ENCODE data around the gene B3GNT4. TPM values are rescaled to one million over a fixed set of nuclear protein-coding genes. Genes with fewer than 3 reads are reported as not detected.

B3GNT4 gene
- 0.08 TPM in 1 of 2 replicates, not detected in the other for total RNA-seq (ENCODE audit: low replicate concordance)

DNA sequence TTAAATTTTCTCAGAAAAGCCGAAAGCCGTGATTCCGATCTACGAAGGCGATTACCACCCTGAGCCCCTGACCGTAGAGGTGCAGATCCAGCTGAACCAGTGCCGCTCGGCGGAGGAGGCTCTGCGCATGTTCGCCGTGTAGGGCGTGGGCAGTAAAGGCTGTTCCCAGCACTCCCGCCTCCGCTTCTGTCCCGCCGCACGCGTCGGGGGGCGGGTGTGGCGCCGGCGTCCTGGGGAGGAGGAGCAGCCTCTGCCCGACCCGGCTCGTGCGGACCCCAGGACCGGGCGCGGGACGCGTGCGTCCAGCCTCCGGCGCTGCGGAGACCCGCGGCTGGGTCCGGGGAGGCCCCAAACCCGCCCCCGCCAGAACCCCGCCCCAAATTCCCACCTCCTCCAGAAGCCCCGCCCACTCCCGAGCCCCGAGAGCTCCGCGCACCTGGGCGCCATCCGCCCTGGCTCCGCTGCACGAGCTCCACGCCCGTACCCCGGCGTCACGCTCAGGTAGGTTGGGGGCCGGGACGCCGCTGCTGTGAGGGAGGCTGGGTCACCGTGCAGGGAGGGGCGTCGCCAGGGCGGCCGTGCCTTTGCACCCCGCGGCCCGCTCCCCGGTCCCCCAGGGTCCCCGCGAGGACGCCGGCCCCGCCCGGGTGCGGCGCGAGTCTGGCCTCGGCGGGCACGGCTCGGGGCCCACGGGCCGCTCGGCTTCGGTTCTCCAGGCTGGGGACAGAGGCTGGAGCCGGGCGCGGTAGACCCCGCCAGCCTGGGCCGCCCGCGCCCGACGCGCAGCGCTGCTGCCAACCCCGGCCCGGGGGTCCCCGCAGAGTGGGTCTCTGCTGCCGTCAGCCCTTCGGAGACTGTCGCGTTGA lies at the start of gene B3GNT4:
Gene B3GNT4 (plus strand): TSS at position 409 of the 866 bp plus-strand sequence. CDS start 910 bp downstream, outside the sequence.

DNA sequence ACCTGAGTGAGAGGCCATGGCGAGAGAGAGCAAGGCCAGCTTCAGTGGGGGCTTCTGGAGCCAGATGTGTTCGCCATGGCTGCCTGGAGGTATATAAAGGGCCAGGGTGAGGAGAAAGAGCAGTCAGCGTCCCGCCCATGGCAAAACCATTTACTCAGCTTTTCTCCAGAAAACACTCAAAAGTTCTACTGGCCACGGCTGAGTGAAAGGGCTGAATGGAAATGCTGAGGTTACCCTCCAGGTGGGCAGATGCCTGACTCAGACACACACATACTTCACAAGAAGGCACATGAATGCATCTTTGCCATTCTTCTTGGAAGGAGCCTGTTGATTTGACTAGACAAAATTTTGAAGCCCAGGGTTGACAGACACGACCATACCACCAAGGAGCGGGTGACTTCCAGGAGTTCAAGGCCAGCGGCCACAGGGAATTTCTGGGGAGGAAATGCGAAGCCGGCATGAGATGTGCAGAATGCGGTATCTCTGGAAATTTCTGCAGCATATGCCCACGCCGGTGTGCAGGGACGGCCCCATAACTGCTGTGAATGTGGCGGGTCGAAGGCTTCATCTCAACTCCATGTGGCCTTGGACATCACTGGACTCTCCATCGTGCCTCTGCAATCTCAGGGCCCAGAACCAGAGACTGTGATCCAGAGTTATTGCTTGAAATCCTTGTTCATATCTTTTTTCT lies 29.2 kb upstream of the B3GNT4 start, which contains the start of gene IL31:
Gene IL31 (minus strand): TSS at position 67 of the 691 bp plus-strand sequence. CDS start 49 bp downstream, at position 18.

DNA sequence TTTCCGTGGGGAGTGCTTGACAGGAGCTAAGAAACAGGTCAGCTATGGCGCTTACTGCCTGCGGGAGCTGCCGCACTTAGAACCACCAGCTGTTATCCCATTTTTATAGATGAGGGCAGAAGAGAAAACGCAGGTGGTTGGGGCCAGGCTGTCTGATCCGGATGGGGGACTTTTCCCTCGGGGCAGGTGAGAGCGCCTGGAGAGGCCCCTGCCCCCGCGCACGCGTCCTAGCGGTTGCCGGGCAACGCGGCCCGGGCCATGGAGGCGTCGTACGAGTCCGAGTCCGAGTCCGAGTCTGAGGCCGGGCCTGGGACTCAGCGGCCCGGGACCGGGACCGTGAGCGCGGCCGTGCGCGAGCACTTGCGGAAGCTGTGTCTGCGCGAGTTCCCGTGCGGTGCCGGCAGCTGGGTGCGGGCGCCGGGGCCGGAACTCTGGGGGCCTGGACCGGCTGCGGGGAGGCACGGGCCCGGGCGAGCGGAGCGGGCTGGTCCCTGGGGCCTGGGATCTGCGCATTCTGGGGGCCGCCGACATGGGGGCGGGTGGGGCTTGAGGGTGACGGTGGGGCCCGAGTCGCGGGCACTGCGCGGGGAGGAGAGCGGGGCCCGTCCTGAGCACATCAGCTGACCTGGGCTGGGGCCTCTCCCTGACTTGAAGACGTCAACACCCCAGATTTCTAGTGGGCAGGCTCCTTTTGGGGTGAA lies 20.5 kb upstream of the B3GNT4 start, which contains the start of gene LRRC43:
Gene LRRC43 (plus strand): TSS at position 237 of the 701 bp plus-strand sequence. CDS start 22 bp downstream, at position 259.

DNA sequence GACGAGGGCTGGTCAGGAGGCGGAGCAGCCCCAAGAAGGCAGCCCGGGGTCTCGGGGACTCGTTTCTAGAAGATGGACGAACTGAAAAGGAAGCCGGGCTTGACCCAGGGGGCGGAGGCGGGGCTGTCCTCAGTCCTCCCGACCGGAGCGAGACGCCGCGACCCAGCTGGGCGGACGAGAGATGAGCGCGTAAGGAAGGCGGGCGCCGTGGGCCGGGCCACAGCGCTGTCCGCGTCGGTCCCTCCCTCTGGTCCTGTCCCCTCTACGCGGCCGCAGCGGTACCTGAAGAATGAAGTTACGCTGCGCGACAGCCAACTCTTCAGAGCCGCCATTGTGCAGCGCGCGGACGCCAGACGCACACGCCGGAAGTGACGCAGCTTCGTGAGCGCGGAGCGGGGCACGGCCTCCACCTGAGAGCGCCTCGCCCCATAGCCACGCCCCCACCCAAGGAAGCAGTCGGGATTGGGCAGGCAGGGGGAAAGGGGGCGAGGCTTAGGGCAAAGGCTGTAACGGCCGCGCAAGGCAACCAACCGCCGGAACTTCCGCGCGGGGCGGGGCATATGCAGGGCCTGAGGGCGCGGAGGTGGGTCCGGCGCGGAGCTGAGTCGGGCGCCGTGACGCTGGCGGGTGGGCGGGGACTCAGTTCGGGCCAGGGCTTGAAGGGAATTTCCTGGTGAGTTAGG lies 22.3 kb downstream of the B3GNT4 start, which contains the start of gene DIABLO:
Gene DIABLO (minus strand): TSS at position 370 of the 683 bp plus-strand sequence. CDS start 38 bp downstream, at position 332.

Other genes starting within 250 kb of the B3GNT4 start
- 4.8 and 5.0 TPM in 2 replicates for gene BCL7A, start 181.8 kb upstream of the B3GNT4 start, total RNA-seq (ENCODE audit: low replicate concordance)
- gene MLXIP, start 125.0 kb upstream of the B3GNT4 start, total RNA-seq (ENCODE audit: low replicate concordance), result 7.3 and 14.7 TPM in 2 replicates
- gene IL31, start 29.5 kb upstream of the B3GNT4 start, total RNA-seq (ENCODE audit: low replicate concordance), result not detected in 2 replicates
- 0.60 and 1.2 TPM in 2 replicates for gene LRRC43, start 20.6 kb upstream of the B3GNT4 start, total RNA-seq (ENCODE audit: low replicate concordance)
- 46.7 and 77.0 TPM in 2 replicates for gene DIABLO, start 22.3 kb downstream of the B3GNT4 start, total RNA-seq (ENCODE audit: low replicate concordance)
- gene VPS33A, start 62.8 kb downstream of the B3GNT4 start, total RNA-seq (ENCODE audit: low replicate concordance), result 10.9 and 14.3 TPM in 2 replicates
- 42.6 and 44.8 TPM in 2 replicates for gene CLIP1, start 219.0 kb downstream of the B3GNT4 start, total RNA-seq (ENCODE audit: low replicate concordance)

Data from smooth muscle cell of the coronary artery (primary cell).